Esophagus muscularis mucosa (tissue), 4 donors: ENCODE results near the gene FAM20B.

Experiments used
- EP300 ChIP-seq: sonication (generic); formaldehyde crosslinking; IDR thresholded peaks from one replicate; pipeline ENCODE4 v1.6.1; 2017; ENCODE audit warnings: antibody characterized with exemption
- POLR2A ChIP-seq: fragments of 450-650 bp; IDR thresholded peaks from one replicate; pipeline ENCODE4 v1.6.1; 2017; ENCODE audit warnings: antibody characterized with exemption, moderate library complexity, mild to moderate bottlenecking, low read depth
- POLR2AphosphoS5 ChIP-seq, 2 donors: sonication (generic); formaldehyde crosslinking; IDR thresholded peaks; one replicate each; pipeline ENCODE4 v1.6.1; 2017; ENCODE audit warnings: antibody characterized with exemption in 2 of 2
- TF ChIP-seq, protein P1 (sequence below), 3 experiments: fragments of 200-600 bp in 2 of 3; fragments of 450-650 bp in 1 of 3; sonication (generic) in 2 of 3; IDR thresholded peaks; one replicate each; pipeline ENCODE4 v1.5.1; 2017 to 2019; ENCODE audit warnings: antibody characterized with exemption in 3 of 3, mild to moderate bottlenecking in 2 of 3, moderate library complexity in 1 of 3

DNA sequence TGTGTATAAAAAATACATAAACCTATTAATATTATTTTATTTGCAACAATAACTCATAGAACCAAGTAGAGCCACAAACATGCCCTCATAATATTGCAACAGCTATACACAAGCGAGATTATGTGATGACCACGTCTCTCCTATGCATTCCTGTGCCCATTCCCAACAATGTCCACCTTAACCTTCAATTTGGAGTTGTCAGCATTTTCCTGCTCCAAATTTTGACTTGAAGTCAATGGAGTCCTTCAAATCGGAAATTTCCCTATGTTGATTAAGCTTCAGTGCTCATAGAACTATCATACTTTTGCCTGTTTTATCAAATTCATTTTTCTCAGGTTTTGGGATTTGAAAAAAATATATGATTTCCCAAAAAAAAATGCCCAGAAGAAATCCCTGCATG, 27.4 kb upstream of the FAM20B start:
- TF ChIP-seq, protein P1, sequence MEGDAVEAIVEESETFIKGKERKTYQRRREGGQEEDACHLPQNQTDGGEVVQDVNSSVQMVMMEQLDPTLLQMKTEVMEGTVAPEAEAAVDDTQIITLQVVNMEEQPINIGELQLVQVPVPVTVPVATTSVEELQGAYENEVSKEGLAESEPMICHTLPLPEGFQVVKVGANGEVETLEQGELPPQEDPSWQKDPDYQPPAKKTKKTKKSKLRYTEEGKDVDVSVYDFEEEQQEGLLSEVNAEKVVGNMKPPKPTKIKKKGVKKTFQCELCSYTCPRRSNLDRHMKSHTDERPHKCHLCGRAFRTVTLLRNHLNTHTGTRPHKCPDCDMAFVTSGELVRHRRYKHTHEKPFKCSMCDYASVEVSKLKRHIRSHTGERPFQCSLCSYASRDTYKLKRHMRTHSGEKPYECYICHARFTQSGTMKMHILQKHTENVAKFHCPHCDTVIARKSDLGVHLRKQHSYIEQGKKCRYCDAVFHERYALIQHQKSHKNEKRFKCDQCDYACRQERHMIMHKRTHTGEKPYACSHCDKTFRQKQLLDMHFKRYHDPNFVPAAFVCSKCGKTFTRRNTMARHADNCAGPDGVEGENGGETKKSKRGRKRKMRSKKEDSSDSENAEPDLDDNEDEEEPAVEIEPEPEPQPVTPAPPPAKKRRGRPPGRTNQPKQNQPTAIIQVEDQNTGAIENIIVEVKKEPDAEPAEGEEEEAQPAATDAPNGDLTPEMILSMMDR (IDR thresholded peaks at IDR 0.05), result no peak
- TF ChIP-seq POLR2AphosphoS5 (IDR thresholded peaks at IDR 0.05) (no peak), POLR2A (no peak), EP300 (no peak)
